Smooth muscle cell of the pulmonary artery (primary cell): Measurements from ENCODE around the gene THAP9. TPM values are rescaled to one million over a fixed set of nuclear protein-coding genes. Genes with fewer than 3 reads are reported as not detected.

ENCODE experiments used
- total RNA-seq: library from RNA; depleted of rRNA; stranded (reverse); fragments of >200 nt; gene quantifications from 2 replicates; pipeline ENCODE4 v1.2.3, GENCODE V29; 2014

The THAP9 gene, protein sequence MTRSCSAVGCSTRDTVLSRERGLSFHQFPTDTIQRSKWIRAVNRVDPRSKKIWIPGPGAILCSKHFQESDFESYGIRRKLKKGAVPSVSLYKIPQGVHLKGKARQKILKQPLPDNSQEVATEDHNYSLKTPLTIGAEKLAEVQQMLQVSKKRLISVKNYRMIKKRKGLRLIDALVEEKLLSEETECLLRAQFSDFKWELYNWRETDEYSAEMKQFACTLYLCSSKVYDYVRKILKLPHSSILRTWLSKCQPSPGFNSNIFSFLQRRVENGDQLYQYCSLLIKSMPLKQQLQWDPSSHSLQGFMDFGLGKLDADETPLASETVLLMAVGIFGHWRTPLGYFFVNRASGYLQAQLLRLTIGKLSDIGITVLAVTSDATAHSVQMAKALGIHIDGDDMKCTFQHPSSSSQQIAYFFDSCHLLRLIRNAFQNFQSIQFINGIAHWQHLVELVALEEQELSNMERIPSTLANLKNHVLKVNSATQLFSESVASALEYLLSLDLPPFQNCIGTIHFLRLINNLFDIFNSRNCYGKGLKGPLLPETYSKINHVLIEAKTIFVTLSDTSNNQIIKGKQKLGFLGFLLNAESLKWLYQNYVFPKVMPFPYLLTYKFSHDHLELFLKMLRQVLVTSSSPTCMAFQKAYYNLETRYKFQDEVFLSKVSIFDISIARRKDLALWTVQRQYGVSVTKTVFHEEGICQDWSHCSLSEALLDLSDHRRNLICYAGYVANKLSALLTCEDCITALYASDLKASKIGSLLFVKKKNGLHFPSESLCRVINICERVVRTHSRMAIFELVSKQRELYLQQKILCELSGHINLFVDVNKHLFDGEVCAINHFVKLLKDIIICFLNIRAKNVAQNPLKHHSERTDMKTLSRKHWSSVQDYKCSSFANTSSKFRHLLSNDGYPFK
- 3.7 and 4.2 TPM in 2 replicates for total RNA-seq

DNA sequence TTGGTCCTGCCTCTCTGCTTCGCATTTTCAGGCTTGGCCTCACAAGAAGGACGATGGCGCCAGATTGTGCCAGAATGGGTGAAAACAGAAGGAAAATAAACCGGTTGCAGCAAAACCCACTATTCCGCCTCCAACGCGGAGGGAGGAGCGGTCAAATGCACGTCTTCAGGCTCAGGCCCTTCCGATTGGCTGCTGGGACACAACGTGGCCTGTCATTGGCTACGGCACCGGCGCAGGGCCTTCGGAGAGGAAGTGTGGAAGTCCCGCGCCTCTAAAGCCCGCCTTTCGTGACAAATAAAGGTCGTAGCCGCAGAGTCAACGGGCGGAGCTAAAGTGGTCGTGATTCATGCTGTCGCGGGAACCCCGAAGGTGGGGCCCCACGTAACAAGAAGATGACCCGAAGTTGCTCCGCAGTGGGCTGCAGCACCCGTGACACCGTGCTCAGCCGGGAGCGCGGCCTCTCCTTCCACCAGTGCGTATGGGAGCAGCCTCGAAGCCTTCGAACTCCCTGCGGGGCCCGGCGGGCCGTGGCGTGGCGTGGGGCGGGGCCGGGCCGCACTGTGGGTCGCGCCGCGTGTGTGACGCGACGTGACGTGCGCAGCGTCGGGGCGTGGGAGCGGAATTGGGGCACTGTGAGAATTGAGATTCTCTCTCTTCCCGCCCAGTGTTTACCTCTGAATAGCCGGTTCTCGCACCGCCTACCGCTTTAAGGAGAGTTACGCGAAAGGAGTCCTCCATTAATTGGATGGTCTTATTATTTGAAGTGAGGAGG, at the start of gene THAP9:
Gene THAP9 (plus strand): TSS at position 325 of the 772 bp plus-strand sequence. CDS start 68 bp downstream, at position 393.

DNA sequence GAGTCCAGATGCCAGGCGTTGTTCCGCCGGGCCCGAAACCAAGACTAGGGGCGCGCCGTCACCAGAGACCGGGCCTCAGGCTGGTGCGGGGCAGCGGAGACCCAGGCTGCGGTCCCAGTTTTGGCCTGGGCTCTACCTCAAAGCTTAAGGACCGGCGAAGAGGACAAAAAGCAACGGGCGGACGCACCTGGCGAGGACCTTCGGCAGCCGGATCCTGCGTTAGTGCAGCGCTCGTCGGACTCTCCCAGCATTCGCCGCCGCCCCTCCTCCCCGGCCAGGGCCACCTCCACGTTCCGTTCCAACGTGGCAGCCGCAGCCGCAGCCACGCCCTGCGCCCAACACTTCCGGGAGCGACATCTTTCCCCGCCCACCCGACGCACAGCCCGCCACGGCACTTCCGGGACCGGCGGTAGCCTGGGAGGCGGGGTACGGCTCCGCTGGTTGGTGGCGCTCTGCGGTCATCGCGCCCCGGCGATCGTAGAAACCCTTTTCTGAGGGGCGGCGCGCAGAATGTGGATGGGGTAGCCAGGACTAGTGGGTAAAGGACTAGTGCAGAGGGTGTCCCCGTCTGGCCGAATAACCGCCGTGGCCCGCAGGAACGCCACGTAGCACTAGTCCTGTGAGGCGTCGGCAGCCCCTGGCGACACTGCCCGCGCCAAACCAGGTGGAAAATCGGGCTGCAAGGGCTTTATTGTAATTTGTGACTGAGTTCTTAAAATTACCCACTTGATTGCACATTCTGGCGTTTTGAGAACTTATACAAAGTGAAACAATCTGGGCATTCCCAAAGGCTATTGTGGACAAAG, 9.4 kb upstream of the THAP9 start, which contains the start of gene SEC31A:
Gene SEC31A (minus strand): TSS at position 253 of the 806 bp plus-strand sequence. CDS start 9,217 bp downstream, outside the sequence.

Other genes with a start within 250 kb of the THAP9 start
- 16.9 and 19.9 TPM in 2 replicates for gene SCD5, start 101.9 kb upstream of the THAP9 start, total RNA-seq
- gene SEC31A, start 9.6 kb upstream of the THAP9 start, total RNA-seq: 421 and 577 TPM in 2 replicates
- gene LIN54, start 110.1 kb downstream of the THAP9 start, total RNA-seq: 10.9 and 11.3 TPM in 2 replicates
- 69.8 and 102 TPM in 2 replicates for gene COPS4, start 134.4 kb downstream of the THAP9 start, total RNA-seq
- not detected in 2 replicates for gene PLAC8, start 214.0 kb downstream of the THAP9 start, total RNA-seq